GM12878 (cell line): ENCODE results near the gene ARID4B. TPM values are rescaled to one million over a fixed set of nuclear protein-coding genes. Genes with fewer than 3 reads are reported as not detected.

ENCODE experiments used
- ATAC-seq: fragments of 200-7000 bp; cut with Tn5 transposase; 3 replicates; pipeline ENCODE4 v1.9.1; 2020; ENCODE audit warnings: mild to moderate bottlenecking, moderate library complexity
- BruUV-seq: library from RNA; stranded (reverse); fragments of 400-500 nt; replicated peaks from 2 replicates; lab custom pipeline; 2021; lab: Mats Ljungman, UMichigan
- CTCF ChIA-PET: fragments of 300-600 bp; sonication (Branson Sonifier 250); formaldehyde crosslinking; extraction: SDS; loops from one replicate; lab custom pipeline; 2021; ENCODE audit warnings: inconsistent platforms; lab: Yijun Ruan, JAX
- POLR2A ChIA-PET: fragments of 350-600 bp; formaldehyde crosslinking; extraction: SDS; loops from one replicate; lab custom pipeline; 2021; ENCODE audit warnings: inconsistent platforms; lab: Charles Lee
- RAD21 ChIA-PET: fragments of 300-600 bp; sonication (Branson Sonifier 250); formaldehyde crosslinking; loops from one replicate; lab custom pipeline; 2023; ENCODE audit warnings: antibody characterized with exemption; ENCODE audit not compliant: unreplicated experiment; lab: Charles Lee
- SMC1A ChIA-PET: fragments of 300-600 bp; sonication (Branson Sonifier 250); formaldehyde crosslinking; loops from one replicate; lab custom pipeline; 2023; ENCODE audit not compliant: unreplicated experiment, uncharacterized antibody; lab: Charles Lee
- DNase-seq: peaks from one replicate; pipeline ENCODE4 v3.0.0-alpha.2; 2011; ENCODE audit warnings: low read depth, low spot score
- FAIRE-seq: peaks from 3 replicates; lab custom pipeline; 2011; peaks lifted over from hg19 to GRCh38; lab: Jason Lieb, UNC
- H2AFZ ChIP-seq: 2 replicates; pipeline ENCODE4 v1.6.0; 2011; ENCODE audit warnings: low read depth, low read length, control low read depth; ENCODE audit not compliant: control insufficient read depth
- H3K27ac ChIP-seq: 2 replicates; pipeline ENCODE4 v1.5.1; 2011; ENCODE audit warnings: control low read depth; ENCODE audit not compliant: control insufficient read depth, insufficient read depth
- H3K27me3 ChIP-seq, 2 experiments: replicated peaks in 1 of 2; 2 replicates each; pipeline versions ENCODE4 v1.6.0 to v1.6.1; 2011; ENCODE audit warnings: low read length in 1 of 2; ENCODE audit not compliant: control insufficient read depth in 2 of 2, insufficient read depth in 2 of 2
- H3K36me3 ChIP-seq, 2 experiments: 2 replicates each; pipeline ENCODE4 v1.5.1; 2011; ENCODE audit warnings: low read length in 1 of 2; ENCODE audit not compliant: control insufficient read depth in 2 of 2, insufficient read depth in 2 of 2
- H3K4me1 ChIP-seq: 2 replicates; pipeline ENCODE4 v1.6.1; 2011; ENCODE audit warnings: mild to moderate bottlenecking, low read length, moderate library complexity, mixed read lengths; ENCODE audit not compliant: control insufficient read depth, insufficient read depth
- H3K4me2 ChIP-seq: 2 replicates; pipeline ENCODE4 v1.6.0; 2011; ENCODE audit warnings: control low read depth; ENCODE audit not compliant: control insufficient read depth, insufficient read depth
- H3K4me3 ChIP-seq: fragments of 200-600 bp; sonication (generic); 2 replicates; pipeline ENCODE4 v1.5.1; 2016
- H3K79me2 ChIP-seq: 2 replicates; pipeline ENCODE4 v1.6.0; 2011; ENCODE audit warnings: low read length; ENCODE audit not compliant: control insufficient read depth, insufficient read depth
- H3K9ac ChIP-seq: 2 replicates; pipeline ENCODE4 v1.8.0; 2011; ENCODE audit warnings: low read length, control low read depth, mixed read lengths; ENCODE audit not compliant: control insufficient read depth, insufficient read depth
- H3K9me3 ChIP-seq: replicated peaks from 3 replicates; pipeline ENCODE4 v1.5.1; 2011; ENCODE audit warnings: mild to moderate bottlenecking, low read length; ENCODE audit not compliant: control insufficient read depth, insufficient read depth
- H4K20me1 ChIP-seq: 2 replicates; pipeline ENCODE4 v1.6.0; 2011; ENCODE audit not compliant: control insufficient read depth, insufficient read depth
- BCL11A ChIP-seq: IDR thresholded peaks from 2 replicates; pipeline ENCODE4 v1.6.1; 2011; ENCODE audit warnings: low read depth, low read length
- CREM ChIP-seq: IDR thresholded peaks from 2 replicates; pipeline ENCODE4 v1.6.1; 2014; ENCODE audit warnings: antibody characterized with exemption, low read depth
- ETV6 ChIP-seq, 2 experiments: fragments of 450-650 bp in 1 of 2; IDR thresholded peaks in 1 of 2; conservative IDR thresholded peaks in 1 of 2; 2 replicates each; pipeline ENCODE4 v1.6.1; 2014; ENCODE audit warnings: antibody characterized with exemption in 1 of 2, borderline replicate concordance in 1 of 2, low read depth in 1 of 2, mild to moderate bottlenecking in 1 of 2, moderate library complexity in 1 of 2
- GATAD2B ChIP-seq: fragments of 450-650 bp; conservative IDR thresholded peaks from 2 replicates; pipeline ENCODE4 v1.6.1; 2017; ENCODE audit warnings: low read depth, mild to moderate bottlenecking, moderate library complexity
- KLF5 ChIP-seq: fragments of 450-650 bp; IDR thresholded peaks from 2 replicates; pipeline ENCODE4 v1.6.1; 2014; ENCODE audit warnings: mild to moderate bottlenecking; ENCODE audit not compliant: partially characterized antibody
- MTA3 ChIP-seq: IDR thresholded peaks from 2 replicates; pipeline ENCODE4 v1.6.1; 2012; ENCODE audit warnings: low read length, inconsistent platforms, borderline replicate concordance
- NR2F1 ChIP-seq: fragments of 450-650 bp; conservative IDR thresholded peaks from 2 replicates; pipeline ENCODE4 v1.6.1; 2017; ENCODE audit warnings: mild to moderate bottlenecking
- RELA ChIP-seq: fragments of 450-650 bp; IDR thresholded peaks from 2 replicates; pipeline ENCODE4 v1.8.0; 2014; ENCODE audit warnings: borderline replicate concordance; ENCODE audit not compliant: partially characterized antibody
- REST ChIP-seq: IDR thresholded peaks from 2 replicates; pipeline ENCODE4 v1.6.1; 2012; ENCODE audit warnings: mild to moderate bottlenecking, low read depth, low read length
- SMC3 ChIP-seq: IDR thresholded peaks from 2 replicates; pipeline ENCODE4 v1.6.1; 2011; ENCODE audit warnings: low read length, improper control_type of control experiment, borderline replicate concordance
- SP1 ChIP-seq: IDR thresholded peaks from one replicate; pipeline ENCODE4 v1.6.1; 2011; ENCODE audit warnings: low read depth, low read length
- STAT3 ChIP-seq: IDR thresholded peaks from 2 replicates; pipeline ENCODE4 v1.6.1; 2011; ENCODE audit warnings: low read depth, low read length, improper control_type of control experiment
- TCF12 ChIP-seq: IDR thresholded peaks from 2 replicates; pipeline ENCODE4 v1.6.1; 2011; ENCODE audit warnings: low read depth, mild to moderate bottlenecking, low read length
- WRNIP1 ChIP-seq: IDR thresholded peaks from 2 replicates; pipeline ENCODE4 v1.6.1; 2011; ENCODE audit warnings: low read depth, low read length, improper control_type of control experiment, borderline replicate concordance
- ZSCAN29 ChIP-seq: fragments of 450-650 bp; IDR thresholded peaks from 2 replicates; pipeline ENCODE4 v1.6.1; 2017; ENCODE audit warnings: mild to moderate bottlenecking, moderate library complexity
- WGBS: methylation state at CpG from one replicate; pipeline ENCODE4 v1.1.6; 2016; ENCODE audit warnings: low lambda C conversion rate; ENCODE audit not compliant: insufficient replicate concordance, insufficient coverage; ENCODE audit errors: missing lambda C conversion rate; 5-methylcytosine and 5-hydroxymethylcytosine counted together
- in situ Hi-C: fragments of 300-500 bp; cut with MboI; formaldehyde crosslinking; loops from 9 replicates; pipeline ENCODE4 v1.14.3; 2018; ENCODE audit warnings: mixed read lengths
- intact Hi-C: fragments of 100-400 bp; cut with micrococcal nuclease; formaldehyde crosslinking; loops from one replicate; pipeline ENCODE4 v1.14.2; 2022; ENCODE audit not compliant: unreplicated experiment
- polyA plus RNA-seq, 11 experiments: library from polyadenylated mRNA; depleted of rRNA in 4 of 11; unstranded in 6 of 11; stranded (reverse) in 5 of 11; fragments of >200 nt; fragmentation: Nextera tagmentation in 4 of 11; fragmentation: Illumina TruSeq in 1 of 11; extraction: Ambion mirVana in 4 of 11; extraction: Trizol in 1 of 11; gene quantifications; 1 replicate in 1 of 11; 2 replicates in 10 of 11; pipeline versions ENCODE4 v1.2.1 to v1.2.3, GENCODE V29; 2011 to 2016; ENCODE audit warnings: inconsistent platforms in 2 of 11, missing spikeins in 2 of 11, low read depth in 1 of 11
- total RNA-seq, 4 experiments: library from RNA; depleted of rRNA in 3 of 4; stranded (reverse); fragments of >200 nt in 3 of 4; fragmentation: Illumina TruSeq in 1 of 4; extraction: Trizol in 1 of 4; gene quantifications; 2 replicates each; pipeline versions ENCODE4 v1.2.1 to v1.2.3, GENCODE V29; 2013 to 2021

Gene ARID4B
- total and polyA plus RNA-seq, 10 of the 15 experiments (the other 5 are each of a cell fraction or from before 2014, with no cell fraction given), result 13.6 to 39.1 (median 28.0) TPM

DNA sequence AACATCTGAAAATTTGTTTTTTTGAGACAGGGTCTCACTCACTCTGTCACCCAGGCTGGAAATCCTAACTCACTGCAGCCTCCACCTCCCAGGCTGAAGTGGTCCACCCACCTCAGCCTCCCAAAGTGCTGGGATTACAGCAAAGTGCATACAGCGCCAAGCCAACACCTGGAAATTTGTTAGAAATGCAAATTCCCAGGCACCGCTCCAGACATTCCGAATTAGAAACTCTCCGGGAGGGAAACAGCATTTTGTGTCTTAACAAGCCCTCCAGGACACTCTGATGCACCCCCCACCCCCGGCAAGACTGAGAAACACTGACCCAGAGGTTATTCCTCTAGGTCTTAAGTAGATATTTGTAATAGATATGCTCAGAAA, 49.1 kb downstream of the ARID4B start:
- CTCF ChIA-PET, result interaction anchor here (1.2 to 1.5 kb wide), 2 partner anchors 10 to 136 kb away, joined by 3 to 4 read pairs; no protein-coding TSS in a partner anchor
- POLR2A ChIA-PET, result interaction anchor here (1.1 kb wide), 1 partner anchor 11 kb away, joined by 5 read pairs; no protein-coding TSS in a partner anchor
- Histone ChIP-seq H2AFZ (no peak overlapping the region), H3K9me3 (no peaks in the 10 kb centered on the region), H3K4me1 (peaks cover 20% of the 10 kb centered on the region), H4K20me1 (peaks cover 3% of the 10 kb centered on the region), H3K9ac (no peak overlapping the region), H3K27me3 (no peaks in the 10 kb centered on the region), H3K79me2 (peaks cover 74% of the 10 kb centered on the region), H3K4me2 (no peak overlapping the region), H3K27ac (no peak overlapping the region), H3K4me3 (no peak overlapping the region), H3K36me3 (no peaks in the 10 kb centered on the region; a peak in 3 of 4 replicates)
- TF ChIP-seq GATAD2B, result no peak
- no peak for TF ChIP-seq KLF5
- TF ChIP-seq BCL11A, result no peak
- TF ChIP-seq CREM, result no peak
- TF ChIP-seq WRNIP1, result no peak
- RAD21 ChIA-PET, result no interaction called here
- in situ Hi-C loops (no loop called here), intact Hi-C loops (no loop called here)
- ATAC-seq, result no peak
- no TSS peak for BruUV-seq
- no peak for FAIRE-seq
- SMC1A ChIA-PET, result interaction anchor here (1.1 to 1.5 kb wide), 2 partner anchors 10 to 35 kb away, joined by 3 to 4 read pairs; no protein-coding TSS in a partner anchor
- DNase-seq, result no peak
- 96% methylated on average over 5 of the region's 5 CpGs for WGBS

DNA sequence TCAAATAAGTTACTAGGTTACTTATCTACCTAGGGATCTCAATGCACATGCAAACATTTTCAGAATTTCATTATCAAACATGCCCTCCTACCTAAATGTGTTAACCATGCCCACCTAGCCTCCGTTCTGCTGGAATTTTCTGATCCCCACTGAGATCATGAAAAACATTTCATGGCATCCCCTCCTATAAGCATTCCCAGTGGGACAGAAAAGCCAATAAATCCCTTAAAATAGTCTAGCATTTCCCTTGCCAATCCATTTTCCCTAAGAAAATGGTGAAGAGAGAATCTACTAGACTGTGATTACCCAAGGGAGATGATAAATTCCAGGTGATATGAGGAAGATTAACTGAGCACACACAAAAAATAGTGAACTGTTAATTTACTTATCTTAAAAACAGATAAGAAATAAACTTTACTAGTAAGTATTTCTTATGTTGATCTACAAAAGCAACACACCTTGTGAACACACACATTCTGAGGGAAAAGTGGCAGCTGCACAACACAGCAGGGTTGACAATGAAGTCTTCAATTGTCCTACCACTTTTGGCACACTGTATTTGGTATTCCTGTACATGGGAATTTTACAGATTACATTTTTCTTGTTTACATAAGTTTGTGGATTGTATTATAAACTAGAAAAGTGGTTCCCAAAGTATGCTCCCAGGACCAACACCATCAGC, 49.6 kb downstream of the ARID4B start:
- ChIA-PET POLR2A (no interaction called here), CTCF (no interaction called here), RAD21 (no interaction called here), SMC1A (no interaction called here)
- H3K36me3 ChIP-seq, result no peaks in the 10 kb centered on the region; a peak in 3 of 4 replicates
- H3K9me3 ChIP-seq, result no peaks in the 10 kb centered on the region
- H3K79me2 ChIP-seq, result peaks cover 78% of the 10 kb centered on the region
- H3K4me2 ChIP-seq, result peak overlapping the region; percentile 47
- no peaks in the 10 kb centered on the region for H3K27me3 ChIP-seq
- in situ Hi-C loops (no loop called here), intact Hi-C loops (no loop called here)
- no peak for FAIRE-seq
- peaks cover 20% of the 10 kb centered on the region for H3K4me1 ChIP-seq
- no TSS peak for BruUV-seq
- no peak overlapping the region for H2AFZ ChIP-seq
- H3K9ac ChIP-seq, result no peak overlapping the region
- no peak overlapping the region for H3K4me3 ChIP-seq
- peaks cover 2% of the 10 kb centered on the region; the same call in 1 of the 2 replicates for H4K20me1 ChIP-seq
- no peak for ATAC-seq
- no peak overlapping the region for H3K27ac ChIP-seq
- 96% methylated on average over 1 of the region's 1 CpG for WGBS
- DNase-seq, result no peak
- TF ChIP-seq SMC3, result no peak
- TF ChIP-seq RELA, result no peak
- no peak for TF ChIP-seq NR2F1
- TF ChIP-seq ZSCAN29, result no peak
- no peak for TF ChIP-seq TCF12
- TF ChIP-seq SP1, result no peak
- no peak for TF ChIP-seq REST
- TF ChIP-seq MTA3, result no peak
- no peak for TF ChIP-seq ETV6 (conservative IDR thresholded peaks at IDR 0.05 in 1 of 2, IDR thresholded peaks at IDR 0.05 in 1 of 2; ENCODE audit: borderline replicate concordance in 1 of 2, low read depth in 1 of 2)
- no peak for TF ChIP-seq STAT3
